Breast epithelium (tissue), 4 donors: ENCODE measurements around the gene SFMBT1. TPM values are rescaled to one million over a fixed set of nuclear protein-coding genes. Genes with fewer than 3 reads are reported as not detected.
A peak's percentile ranks its signal among the peaks of the same experiment; 100 is the strongest.

Experiments
- DNase-seq, 2 donors: peaks; one replicate each; pipeline ENCODE4 v3.0.0-alpha.2; 2019; ENCODE audit warnings: low spot score in 2 of 2
- H3K27ac ChIP-seq, 2 donors: fragments of 200-600 bp; sonication (generic) in 1 of 2; one replicate each; pipeline ENCODE4 v1.5.1; 2016 to 2019; ENCODE audit warnings: mild to moderate bottlenecking in 1 of 2
- H3K27me3 ChIP-seq, 2 donors: fragments of 200-600 bp; sonication (generic) in 1 of 2; one replicate each; pipeline versions ENCODE4 v1.5.1 to v1.6.0; 2017 to 2019; ENCODE audit warnings: control low read depth in 1 of 2, mild to moderate bottlenecking in 1 of 2
- H3K36me3 ChIP-seq: fragments of 200-600 bp; one replicate; pipeline ENCODE4 v1.5.1; 2019
- H3K4me1 ChIP-seq, 2 donors: fragments of 200-600 bp; sonication (generic); one replicate each; pipeline ENCODE4 v1.5.1; 2016 to 2019; ENCODE audit warnings: control low read depth in 1 of 2
- H3K4me3 ChIP-seq, 3 donors: fragments of 200-600 bp; sonication (generic); 1 replicate in 2 of 3; 2 replicates in 1 of 3; pipeline ENCODE4 v1.5.1; 2016 to 2019; ENCODE audit warnings: mild to moderate bottlenecking in 3 of 3, moderate library complexity in 2 of 3
- H3K9me3 ChIP-seq, 2 donors: fragments of 200-600 bp; sonication (generic) in 1 of 2; one replicate each; pipeline ENCODE4 v1.5.1; 2016 to 2019; ENCODE audit warnings: control low read depth in 1 of 2
- CTCF ChIP-seq, 3 donors: fragments of 450-650 bp; IDR thresholded peaks; one replicate each; pipeline ENCODE4 v1.5.1; 2016 to 2017; ENCODE audit warnings: antibody characterized with exemption in 3 of 3, mild to moderate bottlenecking in 3 of 3, moderate library complexity in 3 of 3
- POLR2A ChIP-seq: fragments of 450-650 bp; IDR thresholded peaks from one replicate; pipeline ENCODE4 v1.6.1; 2016; ENCODE audit warnings: antibody characterized with exemption, mild to moderate bottlenecking, moderate library complexity
- POLR2AphosphoS5 ChIP-seq, 3 donors: sonication (generic); formaldehyde crosslinking; IDR thresholded peaks; one replicate each; pipeline ENCODE4 v1.6.1; 2017; ENCODE audit warnings: antibody characterized with exemption in 3 of 3
- intact Hi-C: fragments of 100-400 bp; cut with DNase I; formaldehyde crosslinking; loops from one replicate; pipeline ENCODE4 v1.15.1; 2023; ENCODE audit warnings: low total_unique reads
- total RNA-seq, 3 donors: library from RNA; depleted of rRNA; stranded (reverse); fragments of >200 nt; gene quantifications; one replicate each; pipeline ENCODE4 v1.1.0, GENCODE V29; 2016

Gene SFMBT1
- total RNA-seq, 3 donors from 2014 or later: 17.9 to 35.1 (median 30.2) TPM

GRCh38 chr3:52959773-52960172 lies 86.1 kb downstream of the SFMBT1 start:
- TF ChIP-seq CTCF (IDR thresholded peaks at IDR 0.05) (no peak), POLR2A (no peak), POLR2AphosphoS5 (IDR thresholded peaks at IDR 0.05) (no peak)
- Histone ChIP-seq H3K4me3 (no peak overlapping the region), H3K9me3 (no peaks in the 10 kb centered on the region), H3K27ac (no peak overlapping the region), H3K36me3 (no peaks in the 10 kb centered on the region), H3K27me3 (no peaks in the 10 kb centered on the region), H3K4me1 (no peaks in the 10 kb centered on the region)
- intact Hi-C loops: no loop called here
- no peak for DNase-seq

- intact Hi-C loops: no loop called here
- no peak for DNase-seq
- TF ChIP-seq POLR2A (no peak), POLR2AphosphoS5 (IDR thresholded peaks at IDR 0.05) (no peak)
Observed at GRCh38 chr3:52939600-52939999, 106.3 kb downstream of the SFMBT1 start.

GRCh38 chr3:52934630-52935530 lies 111.0 kb downstream of the SFMBT1 start:
- Histone ChIP-seq H3K9me3 (no peaks in the 10 kb centered on the region), H3K4me3 (no peak overlapping the region), H3K36me3 (no peaks in the 10 kb centered on the region), H3K4me1 (no peaks in the 10 kb centered on the region), H3K27me3 (no peaks in the 10 kb centered on the region), H3K27ac (no peak overlapping the region)
- DNase-seq: no peak
- peak; percentile 14 to 63 (median 57) for TF ChIP-seq CTCF (IDR thresholded peaks at IDR 0.05)
- no peak for TF ChIP-seq POLR2A
- TF ChIP-seq POLR2AphosphoS5 (IDR thresholded peaks at IDR 0.05): no peak
- intact Hi-C loops: no loop called here

More at GRCh38 chr3:52939600-52939999, 106.3 kb downstream of the SFMBT1 start:
- Histone ChIP-seq H3K27ac (no peak overlapping the region), H3K27me3 (no peaks in the 10 kb centered on the region), H3K9me3 (no peaks in the 10 kb centered on the region), H3K36me3 (no peaks in the 10 kb centered on the region), H3K4me3 (no peak overlapping the region), H3K4me1 (no peaks in the 10 kb centered on the region)

- DNase-seq: no peak
- no peaks in the 10 kb centered on the region for H3K9me3 ChIP-seq
- no peak for TF ChIP-seq POLR2AphosphoS5 (IDR thresholded peaks at IDR 0.05)
- TF ChIP-seq POLR2A: no peak
- TF ChIP-seq CTCF (IDR thresholded peaks at IDR 0.05): no peak
- no peaks in the 10 kb centered on the region for H3K27me3 ChIP-seq
- no peaks in the 10 kb centered on the region for H3K36me3 ChIP-seq
- H3K4me3 ChIP-seq: no peak overlapping the region
- intact Hi-C loops: no loop called here
- no peaks in the 10 kb centered on the region for H3K4me1 ChIP-seq
- no peak overlapping the region for H3K27ac ChIP-seq
Observed at GRCh38 chr3:52931889-52932288, 114.0 kb downstream of the SFMBT1 start.

- intact Hi-C loops: no loop called here
- Histone ChIP-seq H3K9me3 (no peaks in the 10 kb centered on the region), H3K4me3 (no peak overlapping the region), H3K36me3 (no peaks in the 10 kb centered on the region), H3K27me3 (no peaks in the 10 kb centered on the region), H3K4me1 (no peaks in the 10 kb centered on the region), H3K27ac (no peak overlapping the region)
- TF ChIP-seq CTCF (IDR thresholded peaks at IDR 0.05) (no peak), POLR2AphosphoS5 (IDR thresholded peaks at IDR 0.05) (no peak), POLR2A (no peak)
- DNase-seq: no peak
Observed at GRCh38 chr3:52931328-52931727, 114.5 kb downstream of the SFMBT1 start.
